Esophagus muscularis mucosa (tissue), 4 donors: Measurements from ENCODE around the gene IFIT5. TPM values are rescaled to one million over a fixed set of nuclear protein-coding genes. Genes with fewer than 3 reads are reported as not detected.

Experiments used
- DNase-seq: peaks from one replicate; pipeline ENCODE4 v3.0.0-alpha.2; 2017; ENCODE audit errors: extremely low spot score
- H3K27ac ChIP-seq, 4 donors: fragments of 200-600 bp; sonication (generic); replicated peaks in 1 of 4; 1 replicate in 3 of 4; 2 replicates in 1 of 4; pipeline ENCODE4 v1.5.1; 2016 to 2019; ENCODE audit warnings: mild to moderate bottlenecking in 1 of 4
- H3K27me3 ChIP-seq, 4 donors: fragments of 200-600 bp; sonication (generic); one replicate each; pipeline versions ENCODE4 v1.5.1 to v1.6.0; 2016 to 2019
- H3K36me3 ChIP-seq, 4 donors: fragments of 200-600 bp; sonication (generic); one replicate each; pipeline ENCODE4 v1.5.1; 2016 to 2019
- H3K4me1 ChIP-seq, 4 donors: fragments of 200-600 bp; sonication (generic); one replicate each; pipeline ENCODE4 v1.5.1; 2016 to 2019
- H3K4me3 ChIP-seq, 4 donors: fragments of 200-600 bp; sonication (generic); 1 replicate in 2 of 4; 2 replicates in 2 of 4; pipeline ENCODE4 v1.5.1; 2016 to 2019; ENCODE audit warnings: mild to moderate bottlenecking in 4 of 4, moderate library complexity in 1 of 4
- H3K9me3 ChIP-seq, 4 donors: fragments of 200-600 bp; sonication (generic); 1 replicate in 3 of 4; 2 replicates in 1 of 4; pipeline ENCODE4 v1.5.1; 2016 to 2019
- CTCF ChIP-seq, 3 experiments: fragments of 200-600 bp in 2 of 3; fragments of 450-650 bp in 1 of 3; sonication (generic) in 2 of 3; IDR thresholded peaks; one replicate each; pipeline ENCODE4 v1.5.1; 2017 to 2019; ENCODE audit warnings: antibody characterized with exemption in 3 of 3, mild to moderate bottlenecking in 2 of 3, moderate library complexity in 1 of 3
- EP300 ChIP-seq: sonication (generic); formaldehyde crosslinking; IDR thresholded peaks from one replicate; pipeline ENCODE4 v1.6.1; 2017; ENCODE audit warnings: antibody characterized with exemption
- POLR2A ChIP-seq: fragments of 450-650 bp; IDR thresholded peaks from one replicate; pipeline ENCODE4 v1.6.1; 2017; ENCODE audit warnings: antibody characterized with exemption, moderate library complexity, mild to moderate bottlenecking, low read depth
- POLR2AphosphoS5 ChIP-seq, 2 donors: sonication (generic); formaldehyde crosslinking; IDR thresholded peaks; one replicate each; pipeline ENCODE4 v1.6.1; 2017; ENCODE audit warnings: antibody characterized with exemption in 2 of 2
- WGBS: methylation state at CpG from one replicate; pipeline ENCODE4 v1.1.5; 2018; 5-methylcytosine and 5-hydroxymethylcytosine counted together
- intact Hi-C: fragments of 100-400 bp; cut with DNase I; formaldehyde crosslinking; loops from one replicate; pipeline ENCODE4 v1.15.1; 2023
- total RNA-seq, 4 donors: library from RNA; depleted of rRNA; stranded (reverse); fragments of >200 nt; gene quantifications; one replicate each; pipeline versions ENCODE4 v1.1.0 to v1.2.1, GENCODE V29; 2016

Gene IFIT5
- total RNA-seq, 4 donors from 2014 or later: 13.0 to 23.3 (median 19.1) TPM

DNA sequence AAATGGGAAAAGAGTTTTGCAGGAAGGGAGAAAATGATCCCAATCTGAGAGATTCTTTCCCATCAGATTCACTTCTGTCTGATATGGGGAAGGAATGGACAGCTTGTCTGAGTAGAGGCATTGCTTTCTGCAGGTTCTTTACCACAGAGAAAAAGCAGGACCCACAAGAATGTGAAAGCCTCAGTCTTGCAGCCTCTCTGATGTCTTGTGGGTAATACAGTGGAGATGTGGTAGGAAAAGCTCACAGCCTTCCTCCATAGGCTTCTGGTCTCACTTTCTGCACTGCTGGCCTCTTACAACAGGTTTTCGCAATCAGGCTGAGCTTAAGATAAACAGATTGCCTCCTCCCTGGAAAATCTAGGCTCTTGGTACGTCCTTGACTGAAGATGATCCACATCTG lies 21.4 kb upstream of the IFIT5 start:
- DNase-seq: peak; percentile 82
- Histone ChIP-seq H3K27ac (peak overlapping the region; percentile 75 to 84 (median 81)), H3K36me3 (no peaks in the 10 kb centered on the region), H3K4me3 (peak overlapping the region; percentile 58 to 65 (median 61)), H3K27me3 (no peaks in the 10 kb centered on the region), H3K9me3 (no peaks in the 10 kb centered on the region), H3K4me1 (peaks cover 27 to 69% (median 63%) of the 10 kb centered on the region in 4 donors)
- peak; percentile 51 to 69 for TF ChIP-seq POLR2AphosphoS5 (IDR thresholded peaks at IDR 0.05)
- TF ChIP-seq EP300: no peak
- intact Hi-C loops: no loop called here
- 20% methylated on average over 2 of the region's 2 CpGs for WGBS

- peaks cover 27 to 63% (median 58%) of the 10 kb centered on the region in 4 donors for H3K4me1 ChIP-seq
Measured at GRCh38 chr10:89393898-89394297, 20.5 kb upstream of the IFIT5 start.

DNA sequence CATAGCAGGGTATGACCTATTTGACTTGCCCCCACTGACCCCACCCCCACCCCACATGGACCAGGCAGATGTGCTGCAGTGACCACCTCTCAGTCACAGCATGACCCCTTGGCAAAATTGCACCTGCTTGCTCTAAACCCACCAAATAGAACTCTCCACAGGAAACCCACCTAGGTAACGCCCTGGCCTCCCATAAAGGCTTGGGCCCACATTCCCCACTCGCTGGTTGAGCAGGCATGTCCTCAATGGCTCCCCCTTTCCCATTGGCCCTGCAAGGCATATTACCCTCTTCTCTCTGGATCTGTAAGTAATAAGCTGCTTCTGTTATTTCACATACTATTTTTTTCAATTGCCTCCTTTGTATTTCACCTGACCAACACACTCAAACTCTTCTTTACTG lies 19.2 kb upstream of the IFIT5 start:
- Histone ChIP-seq H3K4me1 (peaks cover 27 to 55% (median 52%) of the 10 kb centered on the region in 4 donors), H3K27me3 (no peaks in the 10 kb centered on the region), H3K4me3 (peak overlapping the region in 1 of 4 donors; percentile 4), H3K9me3 (no peaks in the 10 kb centered on the region), H3K27ac (no peak overlapping the region), H3K36me3 (no peaks in the 10 kb centered on the region)
- 92% methylated on average over 2 of the region's 2 CpGs for WGBS
- DNase-seq: peak; percentile 83
- intact Hi-C loops: no loop called here
- no peak for TF ChIP-seq POLR2A
- no peak for TF ChIP-seq POLR2AphosphoS5 (IDR thresholded peaks at IDR 0.05)
- no peak for TF ChIP-seq EP300
- TF ChIP-seq CTCF (IDR thresholded peaks at IDR 0.05): no peak

More at GRCh38 chr10:89393898-89394297, 20.5 kb upstream of the IFIT5 start:
- TF ChIP-seq POLR2AphosphoS5 (IDR thresholded peaks at IDR 0.05) (no peak), POLR2A (no peak), CTCF (IDR thresholded peaks at IDR 0.05) (no peak), EP300 (no peak)
- H3K27ac ChIP-seq: peak overlapping the region; percentile 75 to 84 (median 81)
- no peaks in the 10 kb centered on the region for H3K27me3 ChIP-seq
- no peak for DNase-seq
- peak overlapping the region; percentile 58 to 65 (median 61) for H3K4me3 ChIP-seq
- H3K9me3 ChIP-seq: no peaks in the 10 kb centered on the region
- intact Hi-C loops: no loop called here
- no peaks in the 10 kb centered on the region for H3K36me3 ChIP-seq
- WGBS: 19% methylated on average over 3 of the region's 3 CpGs

DNA sequence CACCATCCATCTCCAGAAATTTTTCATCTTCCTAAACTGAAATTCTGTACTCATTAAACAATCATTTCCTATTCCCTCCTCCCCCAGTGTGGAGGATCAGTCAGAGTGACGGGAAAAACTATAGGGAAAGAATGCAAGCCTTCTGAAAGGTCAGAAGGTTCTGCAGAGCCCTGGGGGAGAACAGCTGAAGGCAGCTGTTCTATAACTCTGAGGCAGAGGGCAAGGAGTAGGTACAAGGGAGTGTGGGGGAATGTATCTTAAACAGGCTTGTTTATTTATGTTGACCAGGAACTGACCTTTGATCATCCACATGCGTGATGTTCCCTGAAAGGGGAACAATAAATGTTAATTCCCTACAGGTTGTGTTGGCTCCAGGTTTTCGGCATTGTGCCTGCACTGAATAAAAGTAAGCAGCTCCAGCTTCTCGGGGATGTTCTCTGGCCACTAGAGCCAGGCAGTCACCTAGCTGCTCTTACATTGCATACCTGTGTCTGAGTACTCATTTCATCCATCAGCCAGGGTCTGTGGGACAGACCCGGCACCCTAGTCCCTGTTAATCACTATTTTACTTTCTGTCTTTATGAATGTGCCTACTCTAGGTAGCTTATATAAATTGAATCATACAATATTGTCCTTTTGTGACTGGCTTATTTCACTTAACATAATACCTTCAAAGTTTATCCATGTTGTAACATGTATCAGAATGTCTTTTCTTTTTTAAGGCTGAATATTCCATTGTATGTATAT lies 16.2 kb upstream of the IFIT5 start:
- Histone ChIP-seq H3K36me3 (peaks cover 0 to 13% (median 10%) of the 10 kb centered on the region in 4 donors), H3K27me3 (no peaks in the 10 kb centered on the region), H3K4me3 (no peak overlapping the region), H3K4me1 (peaks cover 17 to 27% (median 26%) of the 10 kb centered on the region in 4 donors), H3K27ac (no peak overlapping the region), H3K9me3 (no peaks in the 10 kb centered on the region)
- peak; percentile 60 for DNase-seq
- 79% methylated on average over 5 of the region's 5 CpGs for WGBS
- TF ChIP-seq EP300: no peak
- no peak for TF ChIP-seq CTCF (IDR thresholded peaks at IDR 0.05)
- no peak for TF ChIP-seq POLR2AphosphoS5 (IDR thresholded peaks at IDR 0.05)
- TF ChIP-seq POLR2A: no peak
- intact Hi-C loops: no loop called here

DNA sequence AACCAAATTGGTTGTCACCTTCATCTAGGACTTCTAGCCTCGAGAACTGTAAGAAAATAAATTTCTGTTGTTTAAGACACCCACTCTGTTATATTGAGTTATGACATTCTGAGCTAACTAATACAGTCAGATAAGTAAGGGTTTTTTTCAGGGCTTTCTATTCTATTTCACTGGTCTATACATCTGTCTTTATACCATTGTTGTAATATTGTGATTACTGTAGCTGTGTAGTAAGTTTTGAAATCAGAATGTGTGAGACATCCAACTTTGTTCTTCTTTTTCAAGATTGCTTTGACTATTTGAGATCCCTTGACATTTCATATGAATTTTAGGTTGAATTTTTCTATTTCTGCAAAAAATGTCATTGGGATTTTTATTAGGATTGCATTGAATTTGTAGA lies 14.4 kb upstream of the IFIT5 start:
- Histone ChIP-seq H3K36me3 (peaks cover 0 to 30% (median 16%) of the 10 kb centered on the region in 4 donors), H3K27ac (no peak overlapping the region), H3K9me3 (no peaks in the 10 kb centered on the region), H3K4me3 (no peak overlapping the region), H3K4me1 (peaks cover 2 to 25% (median 23%) of the 10 kb centered on the region in 4 donors), H3K27me3 (no peaks in the 10 kb centered on the region)
- intact Hi-C loops: no loop called here
- no peak for DNase-seq
- 82% methylated on average over 1 of the region's 1 CpG for WGBS
- TF ChIP-seq POLR2AphosphoS5 (IDR thresholded peaks at IDR 0.05) (no peak), EP300 (no peak), POLR2A (no peak), CTCF (IDR thresholded peaks at IDR 0.05) (no peak)
